ENCODE results near the gene OR4N2. TPM values are rescaled to one million over a fixed set of nuclear protein-coding genes. Genes with fewer than 3 reads are reported as not detected.
"Not testable (repeated sequence)": the region's sequence is repeated elsewhere in the genome, so short reads cannot be mapped to it uniquely, and the experiment has no call there.

Gene OR4N2
- total RNA-seq, 4 donors from 2014 or later: not detected

- no peak overlapping the region for H3K4me3 ChIP-seq
- no peaks in the 10 kb centered on the region for H3K9me3 ChIP-seq
- H3K4me1 ChIP-seq: no peaks in the 10 kb centered on the region
- DNase-seq: no peak
- TF ChIP-seq POLR2A (IDR thresholded peaks at IDR 0.05): no peak
- TF ChIP-seq, protein P1, sequence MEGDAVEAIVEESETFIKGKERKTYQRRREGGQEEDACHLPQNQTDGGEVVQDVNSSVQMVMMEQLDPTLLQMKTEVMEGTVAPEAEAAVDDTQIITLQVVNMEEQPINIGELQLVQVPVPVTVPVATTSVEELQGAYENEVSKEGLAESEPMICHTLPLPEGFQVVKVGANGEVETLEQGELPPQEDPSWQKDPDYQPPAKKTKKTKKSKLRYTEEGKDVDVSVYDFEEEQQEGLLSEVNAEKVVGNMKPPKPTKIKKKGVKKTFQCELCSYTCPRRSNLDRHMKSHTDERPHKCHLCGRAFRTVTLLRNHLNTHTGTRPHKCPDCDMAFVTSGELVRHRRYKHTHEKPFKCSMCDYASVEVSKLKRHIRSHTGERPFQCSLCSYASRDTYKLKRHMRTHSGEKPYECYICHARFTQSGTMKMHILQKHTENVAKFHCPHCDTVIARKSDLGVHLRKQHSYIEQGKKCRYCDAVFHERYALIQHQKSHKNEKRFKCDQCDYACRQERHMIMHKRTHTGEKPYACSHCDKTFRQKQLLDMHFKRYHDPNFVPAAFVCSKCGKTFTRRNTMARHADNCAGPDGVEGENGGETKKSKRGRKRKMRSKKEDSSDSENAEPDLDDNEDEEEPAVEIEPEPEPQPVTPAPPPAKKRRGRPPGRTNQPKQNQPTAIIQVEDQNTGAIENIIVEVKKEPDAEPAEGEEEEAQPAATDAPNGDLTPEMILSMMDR (IDR thresholded peaks at IDR 0.05): no peak
- intact Hi-C loops (cut with DNase I; ENCODE audit: low total_unique reads): no loop called here
- H3K36me3 ChIP-seq: no peaks in the 10 kb centered on the region
- no peak overlapping the region for H3K27ac ChIP-seq
- H3K27me3 ChIP-seq: no peaks in the 10 kb centered on the region
Measured at GRCh38 chr14:19823178-19823577, 19.6 kb downstream of the OR4N2 start.

- Histone ChIP-seq H3K36me3 (no peaks in the 10 kb centered on the region), H3K27me3 (no peaks in the 10 kb centered on the region), H3K4me1 (no peaks in the 10 kb centered on the region), H3K4me3 (no peak overlapping the region), H3K9me3 (no peaks in the 10 kb centered on the region), H3K27ac (no peak overlapping the region)
- TF ChIP-seq, protein P1 (IDR thresholded peaks at IDR 0.05): no peak
- TF ChIP-seq POLR2A (IDR thresholded peaks at IDR 0.05): no peak
- DNase-seq: no peak
- intact Hi-C loops (cut with DNase I; ENCODE audit: low total_unique reads): no loop called here
Measured at GRCh38 chr14:19823765-19824164, 20.2 kb downstream of the OR4N2 start.

DNA sequence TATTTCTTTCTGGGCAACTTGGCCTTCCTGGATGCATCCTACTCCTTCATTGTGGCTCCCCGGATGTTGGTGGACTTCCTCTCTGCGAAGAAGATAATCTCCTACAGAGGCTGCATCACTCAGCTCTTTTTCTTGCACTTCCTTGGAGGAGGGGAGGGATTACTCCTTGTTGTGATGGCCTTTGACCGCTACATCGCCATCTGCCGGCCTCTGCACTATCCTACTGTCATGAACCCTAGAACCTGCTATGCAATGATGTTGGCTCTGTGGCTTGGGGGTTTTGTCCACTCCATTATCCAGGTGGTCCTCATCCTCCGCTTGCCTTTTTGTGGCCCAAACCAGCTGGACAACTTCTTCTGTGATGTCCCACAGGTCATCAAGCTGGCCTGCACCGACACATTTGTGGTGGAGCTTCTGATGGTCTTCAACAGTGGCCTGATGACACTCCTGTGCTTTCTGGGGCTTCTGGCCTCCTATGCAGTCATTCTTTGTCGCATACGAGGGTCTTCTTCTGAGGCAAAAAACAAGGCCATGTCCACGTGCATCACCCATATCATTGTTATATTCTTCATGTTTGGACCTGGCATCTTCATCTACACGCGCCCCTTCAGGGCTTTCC, 24.2 kb downstream of the OR4N2 start:
- H3K4me1 ChIP-seq; DNase-seq; H3K36me3 ChIP-seq; H3K27ac ChIP-seq; H3K9me3 ChIP-seq; H3K27me3 ChIP-seq; intact Hi-C loops (cut with DNase I; ENCODE audit: low total_unique reads); H3K4me3 ChIP-seq: not testable (repeated sequence)

- DNase-seq: no peak
- intact Hi-C loops (cut with DNase I; ENCODE audit: low total_unique reads): no loop called here
- Histone ChIP-seq H3K4me3 (no peak overlapping the region), H3K9me3 (no peaks in the 10 kb centered on the region), H3K4me1 (no peaks in the 10 kb centered on the region), H3K27ac (no peak overlapping the region), H3K36me3 (no peaks in the 10 kb centered on the region), H3K27me3 (no peaks in the 10 kb centered on the region)
- TF ChIP-seq, protein P1 (IDR thresholded peaks at IDR 0.05): no peak
- TF ChIP-seq POLR2A (IDR thresholded peaks at IDR 0.05): no peak
Measured at GRCh38 chr14:19828314-19828713, 24.7 kb downstream of the OR4N2 start.

DNA sequence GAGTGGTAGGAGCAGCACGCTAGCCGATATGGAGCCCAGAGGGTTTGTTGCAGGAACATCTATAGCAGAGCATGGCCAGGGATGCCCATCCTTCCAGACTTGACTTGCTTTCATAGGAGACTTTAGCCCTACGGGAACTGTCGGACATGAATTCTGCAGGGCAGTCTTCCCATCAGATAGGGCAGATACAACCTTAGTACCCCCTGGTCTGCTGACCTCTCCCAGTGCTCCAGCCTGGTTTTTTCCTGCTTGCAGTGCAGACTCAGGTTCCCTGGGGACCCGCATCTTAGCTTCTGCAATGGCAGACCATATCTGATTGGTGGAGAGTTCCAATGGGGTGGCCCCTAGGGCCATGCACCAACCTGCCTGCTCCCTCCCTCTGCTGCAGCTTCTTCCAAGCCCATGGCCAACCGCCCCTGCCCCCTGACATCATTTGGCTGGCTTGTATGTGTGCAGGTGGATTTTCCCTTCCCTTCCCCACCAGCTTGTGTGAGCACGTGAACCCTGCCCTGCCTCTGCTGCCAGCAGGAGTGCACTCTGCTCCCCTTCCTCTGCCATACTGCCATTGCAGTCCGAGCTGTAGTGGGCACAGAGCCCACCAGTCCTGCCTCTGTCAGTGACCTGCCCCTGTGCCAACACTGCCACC, 30.8 kb downstream of the OR4N2 start:
- H3K27ac ChIP-seq; H3K36me3 ChIP-seq; H3K4me1 ChIP-seq; H3K9me3 ChIP-seq; intact Hi-C loops (cut with DNase I; ENCODE audit: low total_unique reads); H3K27me3 ChIP-seq; H3K4me3 ChIP-seq; DNase-seq: not testable (repeated sequence)

DNA sequence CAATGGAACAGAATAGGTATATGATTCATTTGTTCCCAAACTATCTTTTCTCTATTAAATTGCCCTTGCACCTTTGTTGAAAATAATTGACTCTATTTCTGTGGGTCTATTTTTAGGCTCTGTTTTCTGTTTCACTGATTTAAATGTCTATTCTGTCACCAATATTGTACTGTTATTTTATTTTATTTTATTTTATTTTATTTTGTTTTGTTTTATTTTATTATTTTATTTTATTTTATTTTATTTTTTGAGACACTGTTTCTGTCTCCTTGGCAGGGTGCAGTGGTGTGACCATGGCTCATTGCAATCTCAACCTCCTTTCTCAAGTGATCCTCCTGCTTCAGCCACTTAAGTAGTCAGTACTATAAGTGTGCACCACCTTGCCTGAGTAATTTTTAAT, 34.9 kb downstream of the OR4N2 start:
- TF ChIP-seq POLR2A (IDR thresholded peaks at IDR 0.05): no peak
- TF ChIP-seq, protein P1 (IDR thresholded peaks at IDR 0.05): no peak
- no peaks in the 10 kb centered on the region for H3K27me3 ChIP-seq
- no peak overlapping the region for H3K27ac ChIP-seq
- intact Hi-C loops (cut with DNase I; ENCODE audit: low total_unique reads): no loop called here
- no peaks in the 10 kb centered on the region for H3K4me1 ChIP-seq
- H3K36me3 ChIP-seq: no peaks in the 10 kb centered on the region
- no peak for DNase-seq
- H3K4me3 ChIP-seq: no peak overlapping the region
- H3K9me3 ChIP-seq: no peaks in the 10 kb centered on the region
